ENCODE data around the gene ROMO1. TPM values are rescaled to one million over a fixed set of nuclear protein-coding genes. Genes with fewer than 3 reads are reported as not detected.

The ROMO1 gene
- polyA plus RNA-seq, 1 donor from 2014 or later: 514 TPM

DNA sequence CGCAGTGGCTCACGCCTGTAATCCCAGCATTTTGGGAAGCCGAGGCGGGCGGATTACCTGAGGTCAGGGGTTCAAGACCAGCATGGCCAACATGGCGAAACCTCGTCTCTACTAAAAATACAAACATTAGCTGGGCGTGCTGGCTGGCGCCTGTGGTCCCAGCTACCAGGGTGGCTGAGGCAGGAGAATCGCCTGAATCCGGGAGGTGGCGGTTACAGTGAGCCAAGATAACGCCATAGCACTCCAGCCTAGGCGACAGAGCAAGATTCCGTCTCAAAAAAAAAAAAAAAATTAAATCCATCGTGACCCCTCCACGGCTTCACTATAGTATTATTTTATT is 33.3 kb upstream of the ROMO1 start:
- Histone ChIP-seq H2AFZ (ENCODE audit: low read depth, low read length) (no peak overlapping the region), H3F3A (ENCODE audit: insufficient read depth, low read length, poor library complexity, severe bottlenecking) (no peaks in the 10 kb centered on the region), H3K27ac (ENCODE audit: low read length) (no peak overlapping the region), H3K9me3 (ENCODE audit: low read length) (no peaks in the 10 kb centered on the region), H3K79me2 (replicated peaks; ENCODE audit: insufficient read depth, low read length) (peaks cover 37% of the 10 kb centered on the region), H3K36me3 (ENCODE audit: insufficient read depth, low read length) (peaks cover 11% of the 10 kb centered on the region), H3K9me2 (ENCODE audit: insufficient read depth, low read length) (no peaks in the 10 kb centered on the region), H3K4me3 (ENCODE audit: low read length) (no peak overlapping the region), H4K20me1 (ENCODE audit: insufficient read depth) (peaks cover 7% of the 10 kb centered on the region), H3K4me2 (ENCODE audit: low read length) (no peak overlapping the region), H3K27me3 (ENCODE audit: insufficient read depth, low read depth, low read length) (no peaks in the 10 kb centered on the region), H3K9ac (ENCODE audit: low read length) (no peak overlapping the region)
- TF ChIP-seq EP300 (conservative IDR thresholded peaks at IDR 0.05; ENCODE audit: poor library complexity, severe bottlenecking) (no peak), RAD21 (conservative IDR thresholded peaks at IDR 0.05) (no peak), TAF1 (IDR thresholded peaks at IDR 0.05; ENCODE audit: low read depth) (no peak), SMC3 (conservative IDR thresholded peaks at IDR 0.05; ENCODE audit: poor library complexity) (no peak), EZH2 (IDR thresholded peaks at IDR 0.05; ENCODE audit: borderline replicate concordance, insufficient read depth, low read length, poor library complexity, severe bottlenecking) (no peak)
- TF ChIP-seq, protein P1, sequence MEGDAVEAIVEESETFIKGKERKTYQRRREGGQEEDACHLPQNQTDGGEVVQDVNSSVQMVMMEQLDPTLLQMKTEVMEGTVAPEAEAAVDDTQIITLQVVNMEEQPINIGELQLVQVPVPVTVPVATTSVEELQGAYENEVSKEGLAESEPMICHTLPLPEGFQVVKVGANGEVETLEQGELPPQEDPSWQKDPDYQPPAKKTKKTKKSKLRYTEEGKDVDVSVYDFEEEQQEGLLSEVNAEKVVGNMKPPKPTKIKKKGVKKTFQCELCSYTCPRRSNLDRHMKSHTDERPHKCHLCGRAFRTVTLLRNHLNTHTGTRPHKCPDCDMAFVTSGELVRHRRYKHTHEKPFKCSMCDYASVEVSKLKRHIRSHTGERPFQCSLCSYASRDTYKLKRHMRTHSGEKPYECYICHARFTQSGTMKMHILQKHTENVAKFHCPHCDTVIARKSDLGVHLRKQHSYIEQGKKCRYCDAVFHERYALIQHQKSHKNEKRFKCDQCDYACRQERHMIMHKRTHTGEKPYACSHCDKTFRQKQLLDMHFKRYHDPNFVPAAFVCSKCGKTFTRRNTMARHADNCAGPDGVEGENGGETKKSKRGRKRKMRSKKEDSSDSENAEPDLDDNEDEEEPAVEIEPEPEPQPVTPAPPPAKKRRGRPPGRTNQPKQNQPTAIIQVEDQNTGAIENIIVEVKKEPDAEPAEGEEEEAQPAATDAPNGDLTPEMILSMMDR (IDR thresholded peaks at IDR 0.05; ENCODE audit: poor library complexity, severe bottlenecking): no peak

DNA sequence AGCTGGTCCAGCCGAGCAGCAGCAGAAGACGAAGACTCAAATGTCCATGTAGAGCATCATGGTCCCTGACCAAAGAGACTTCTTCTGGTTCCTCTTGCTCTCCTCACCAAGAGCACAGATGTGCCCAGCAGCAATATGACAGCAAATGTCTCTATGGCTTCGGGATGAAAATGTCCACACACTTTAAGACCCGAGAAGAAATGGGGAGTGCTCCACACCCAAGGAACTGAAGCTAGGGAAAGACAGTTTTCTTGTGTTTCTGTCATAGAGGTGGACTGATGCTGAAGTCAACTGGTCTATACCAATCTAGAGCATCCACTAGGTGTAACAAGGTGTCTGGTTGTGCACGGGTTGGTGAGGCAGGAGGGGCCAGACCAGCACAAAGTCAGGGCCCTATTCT is 30.0 kb upstream of the ROMO1 start:
- no peaks in the 10 kb centered on the region for H4K20me1 ChIP-seq (ENCODE audit: insufficient read depth)
- H3K9me3 ChIP-seq (ENCODE audit: low read length): no peaks in the 10 kb centered on the region
- no peaks in the 10 kb centered on the region for H3K27me3 ChIP-seq (ENCODE audit: insufficient read depth, low read depth, low read length)
- H2AFZ ChIP-seq (ENCODE audit: low read depth, low read length): no peak overlapping the region
- H3K27ac ChIP-seq (ENCODE audit: low read length): no peak overlapping the region
- H3K4me2 ChIP-seq (ENCODE audit: low read length): no peak overlapping the region
- H3K4me3 ChIP-seq (ENCODE audit: low read length): no peak overlapping the region
- H3F3A ChIP-seq (ENCODE audit: insufficient read depth, low read length, poor library complexity, severe bottlenecking): no peaks in the 10 kb centered on the region
- H3K79me2 ChIP-seq (replicated peaks; ENCODE audit: insufficient read depth, low read length): peaks cover 4% of the 10 kb centered on the region
- TF ChIP-seq RAD21 (conservative IDR thresholded peaks at IDR 0.05) (no peak), TAF1 (IDR thresholded peaks at IDR 0.05; ENCODE audit: low read depth) (no peak), EP300 (conservative IDR thresholded peaks at IDR 0.05; ENCODE audit: poor library complexity, severe bottlenecking) (no peak), MXI1 (conservative IDR thresholded peaks at IDR 0.05; ENCODE audit: poor library complexity, severe bottlenecking) (no peak), SMC3 (conservative IDR thresholded peaks at IDR 0.05; ENCODE audit: poor library complexity) (no peak), POLR2AphosphoS5 (IDR thresholded peaks at IDR 0.05) (no peak)
- TF ChIP-seq, protein P1 (IDR thresholded peaks at IDR 0.05; ENCODE audit: poor library complexity, severe bottlenecking): no peak
- TF ChIP-seq, protein P2, sequence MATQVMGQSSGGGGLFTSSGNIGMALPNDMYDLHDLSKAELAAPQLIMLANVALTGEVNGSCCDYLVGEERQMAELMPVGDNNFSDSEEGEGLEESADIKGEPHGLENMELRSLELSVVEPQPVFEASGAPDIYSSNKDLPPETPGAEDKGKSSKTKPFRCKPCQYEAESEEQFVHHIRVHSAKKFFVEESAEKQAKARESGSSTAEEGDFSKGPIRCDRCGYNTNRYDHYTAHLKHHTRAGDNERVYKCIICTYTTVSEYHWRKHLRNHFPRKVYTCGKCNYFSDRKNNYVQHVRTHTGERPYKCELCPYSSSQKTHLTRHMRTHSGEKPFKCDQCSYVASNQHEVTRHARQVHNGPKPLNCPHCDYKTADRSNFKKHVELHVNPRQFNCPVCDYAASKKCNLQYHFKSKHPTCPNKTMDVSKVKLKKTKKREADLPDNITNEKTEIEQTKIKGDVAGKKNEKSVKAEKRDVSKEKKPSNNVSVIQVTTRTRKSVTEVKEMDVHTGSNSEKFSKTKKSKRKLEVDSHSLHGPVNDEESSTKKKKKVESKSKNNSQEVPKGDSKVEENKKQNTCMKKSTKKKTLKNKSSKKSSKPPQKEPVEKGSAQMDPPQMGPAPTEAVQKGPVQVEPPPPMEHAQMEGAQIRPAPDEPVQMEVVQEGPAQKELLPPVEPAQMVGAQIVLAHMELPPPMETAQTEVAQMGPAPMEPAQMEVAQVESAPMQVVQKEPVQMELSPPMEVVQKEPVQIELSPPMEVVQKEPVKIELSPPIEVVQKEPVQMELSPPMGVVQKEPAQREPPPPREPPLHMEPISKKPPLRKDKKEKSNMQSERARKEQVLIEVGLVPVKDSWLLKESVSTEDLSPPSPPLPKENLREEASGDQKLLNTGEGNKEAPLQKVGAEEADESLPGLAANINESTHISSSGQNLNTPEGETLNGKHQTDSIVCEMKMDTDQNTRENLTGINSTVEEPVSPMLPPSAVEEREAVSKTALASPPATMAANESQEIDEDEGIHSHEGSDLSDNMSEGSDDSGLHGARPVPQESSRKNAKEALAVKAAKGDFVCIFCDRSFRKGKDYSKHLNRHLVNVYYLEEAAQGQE (IDR thresholded peaks at IDR 0.05; ENCODE audit: borderline replicate concordance): no peak
- peaks cover 11% of the 10 kb centered on the region for H3K36me3 ChIP-seq (ENCODE audit: insufficient read depth, low read length)
- H3K9me2 ChIP-seq (ENCODE audit: insufficient read depth, low read length): no peaks in the 10 kb centered on the region
- H3K9ac ChIP-seq (ENCODE audit: low read length): no peak overlapping the region

Measured in neural cell (in vitro differentiated cells).